HT1080 (cell line): ENCODE measurements around the gene DHRS7. TPM values are rescaled to one million over a fixed set of nuclear protein-coding genes. Genes with fewer than 3 reads are reported as not detected.

Source experiments
- DNase-seq: peaks from one replicate; pipeline ENCODE4 v3.0.0-alpha.2; 2015; ENCODE audit warnings: low read depth
- polyA plus RNA-seq, 2 experiments: library from polyadenylated mRNA; depleted of rRNA; stranded (reverse); fragments of >200 nt; gene quantifications; 2 replicates each; pipeline ENCODE4 v1.2.3, GENCODE V29; 2015
- total RNA-seq: library from RNA; depleted of rRNA; stranded (reverse); fragments of >200 nt; shearing (Covaris generic); gene quantifications from 2 replicates; pipeline ENCODE4 v1.2.3, GENCODE V29; 2014; rRNA removed

DHRS7 gene
- total RNA-seq: 52.9 and 64.8 TPM in 2 replicates
- 54.7 and 57.1 TPM in 2 replicates for polyA plus RNA-seq (2015; cell fraction: cytosol; rRNA removed)
- 31.1 and 34.2 TPM in 2 replicates for polyA plus RNA-seq (2015; cell fraction: nucleus; rRNA removed)

GRCh38 chr14:60164712-60165546, at the start of gene DHRS7:
Gene DHRS7, minus strand, starts transcription at chr14:60165398. Its CDS starts 89 bp downstream, at chr14:60165309.
- peak; percentile 82 for DNase-seq

- no peak for DNase-seq
These were observed 49.4 kb upstream of the DHRS7 start for GRCh38 chr14:60214415-60215126.

- no peak for DNase-seq
These were observed 48.8 kb upstream of the DHRS7 start for GRCh38 chr14:60214003-60214402.

- no peak for DNase-seq
These were observed 47.5 kb upstream of the DHRS7 start for GRCh38 chr14:60212503-60213371.

- DNase-seq: no peak
These were observed 46.0 kb upstream of the DHRS7 start for GRCh38 chr14:60211153-60211552.

- no peak for DNase-seq
These were observed 45.5 kb upstream of the DHRS7 start for GRCh38 chr14:60210703-60211102.

GRCh38 chr14:60206837-60207533, 41.8 kb upstream of the DHRS7 start:
- DNase-seq: no peak

- no peak for DNase-seq
These were observed 41.1 kb upstream of the DHRS7 start for GRCh38 chr14:60206249-60206670.

GRCh38 chr14:60204843-60205774, 39.9 kb upstream of the DHRS7 start:
- DNase-seq: no peak

GRCh38 chr14:60204104-60204842, 39.1 kb upstream of the DHRS7 start:
- no peak for DNase-seq

- DNase-seq: no peak
These were observed 34.1 kb upstream of the DHRS7 start for GRCh38 chr14:60199321-60199720.

GRCh38 chr14:60197629-60198303, 32.6 kb upstream of the DHRS7 start:
- DNase-seq: peak; percentile 78

GRCh38 chr14:60196291-60196690, 31.1 kb upstream of the DHRS7 start:
- DNase-seq: peak; percentile 68

- no peak for DNase-seq
These were observed 30.1 kb upstream of the DHRS7 start for GRCh38 chr14:60195179-60195810.

- DNase-seq: no peak
These were observed 25.0 kb upstream of the DHRS7 start for GRCh38 chr14:60189923-60190840.

GRCh38 chr14:60188696-60189095, 23.5 kb upstream of the DHRS7 start:
- DNase-seq: no peak

GRCh38 chr14:60188115-60188514, 22.9 kb upstream of the DHRS7 start:
- DNase-seq: no peak
